ENCODE measurements around the gene DHRSX. TPM values are rescaled to one million over a fixed set of nuclear protein-coding genes. Genes with fewer than 3 reads are reported as not detected.

DHRSX gene
- total RNA-seq, 3 donors from 2014 or later (not counting 1 experiment from before 2014, with no cell fraction given) = 21.5 to 26.1 (median 22.9) TPM

GRCh38 chrX:2452799-2453198, 48.0 kb downstream of the DHRSX start:
- peaks cover 16 to 27% of the 10 kb centered on the region in 2 donors for H3K4me1 Mint-ChIP-seq
- no peak overlapping the region for H3K27ac Mint-ChIP-seq
- Histone ChIP-seq H3K9me3 (ENCODE audit: control insufficient read depth, insufficient read depth, low read length) (no peaks in the 10 kb centered on the region), H3K36me3 (ENCODE audit: control insufficient read depth, insufficient read depth, low read length) (no peaks in the 10 kb centered on the region), H3K27me3 (ENCODE audit: control insufficient read depth, insufficient read depth, low read length) (no peaks in the 10 kb centered on the region), H3K4me1 (ENCODE audit: control insufficient read depth, insufficient read depth, low read length) (peaks cover 3% of the 10 kb centered on the region), H3K27ac (ENCODE audit: low read length) (no peak overlapping the region), H3K4me3 (ENCODE audit: low read length) (no peak overlapping the region)
- DNase-seq = no peak
- no peak overlapping the region for H3K4me3 Mint-ChIP-seq
- no peak for TF ChIP-seq CTCF (IDR thresholded peaks at IDR 0.05)
- ATAC-seq = no peak
- no peaks in the 10 kb centered on the region for H3K9me3 Mint-ChIP-seq
- intact Hi-C loops (cut with micrococcal nuclease) = no loop called here
- no peaks in the 10 kb centered on the region for H3K36me3 Mint-ChIP-seq
- no peaks in the 10 kb centered on the region for H3K27me3 Mint-ChIP-seq (ENCODE audit: low read depth in 2 of 2)
- WGBS (ENCODE audit: insufficient coverage) = 99% methylated on average over 4 of the region's 4 CpGs

GRCh38 chrX:2452317-2452784, 48.4 kb downstream of the DHRSX start:
- intact Hi-C loops (cut with micrococcal nuclease) = no loop called here
- no peak overlapping the region for H3K27ac Mint-ChIP-seq
- no peaks in the 10 kb centered on the region for H3K27me3 Mint-ChIP-seq (ENCODE audit: low read depth in 2 of 2)
- H3K9me3 Mint-ChIP-seq = no peaks in the 10 kb centered on the region
- Histone ChIP-seq H3K4me1 (ENCODE audit: control insufficient read depth, insufficient read depth, low read length) (peaks cover 3% of the 10 kb centered on the region), H3K9me3 (ENCODE audit: control insufficient read depth, insufficient read depth, low read length) (no peaks in the 10 kb centered on the region), H3K27me3 (ENCODE audit: control insufficient read depth, insufficient read depth, low read length) (no peaks in the 10 kb centered on the region), H3K4me3 (ENCODE audit: low read length) (no peak overlapping the region), H3K36me3 (ENCODE audit: control insufficient read depth, insufficient read depth, low read length) (no peaks in the 10 kb centered on the region), H3K27ac (ENCODE audit: low read length) (no peak overlapping the region)
- no peak for DNase-seq
- H3K36me3 Mint-ChIP-seq = no peaks in the 10 kb centered on the region
- TF ChIP-seq CTCF (IDR thresholded peaks at IDR 0.05) = no peak
- no peak for ATAC-seq
- 95% methylated on average over 22 of the region's 22 CpGs for WGBS (ENCODE audit: insufficient coverage)
- peaks cover 16 to 27% of the 10 kb centered on the region in 2 donors for H3K4me1 Mint-ChIP-seq
- H3K4me3 Mint-ChIP-seq = no peak overlapping the region

GRCh38 chrX:2451501-2452316, 49.1 kb downstream of the DHRSX start:
- no peak for TF ChIP-seq CTCF (IDR thresholded peaks at IDR 0.05)
- Histone ChIP-seq H3K36me3 (ENCODE audit: control insufficient read depth, insufficient read depth, low read length) (no peaks in the 10 kb centered on the region), H3K9me3 (ENCODE audit: control insufficient read depth, insufficient read depth, low read length) (no peaks in the 10 kb centered on the region), H3K4me1 (ENCODE audit: control insufficient read depth, insufficient read depth, low read length) (peaks cover 3% of the 10 kb centered on the region), H3K4me3 (ENCODE audit: low read length) (no peak overlapping the region), H3K27me3 (ENCODE audit: control insufficient read depth, insufficient read depth, low read length) (no peaks in the 10 kb centered on the region), H3K27ac (ENCODE audit: low read length) (no peak overlapping the region)
- 97% methylated on average over 25 of the region's 25 CpGs for WGBS (ENCODE audit: insufficient coverage)
- Mint-ChIP-seq H3K4me1 (peaks cover 10 to 27% of the 10 kb centered on the region in 2 donors), H3K27ac (no peak overlapping the region), H3K9me3 (no peaks in the 10 kb centered on the region), H3K4me3 (no peak overlapping the region), H3K27me3 (ENCODE audit: low read depth in 2 of 2) (no peaks in the 10 kb centered on the region), H3K36me3 (no peaks in the 10 kb centered on the region)
- ATAC-seq = no peak
- DNase-seq = no peak
- intact Hi-C loops (cut with micrococcal nuclease) = no loop called here
